Mesendoderm (in vitro differentiated cells): ENCODE data around the gene LIPG.
"Not testable (repeated sequence)": the region's sequence is repeated elsewhere in the genome, so short reads cannot be mapped to it uniquely, and the experiment has no call there.

Experiments used
- DNase-seq: peaks from one replicate; pipeline ENCODE4 v3.0.0; 2013
- H2AK5ac ChIP-seq: 2 replicates; pipeline ENCODE4 v1.6.1; 2013; ENCODE audit warnings: low read length, inconsistent platforms
- H2BK120ac ChIP-seq: 2 replicates; pipeline ENCODE4 v1.6.1; 2013; ENCODE audit warnings: low read depth, mild to moderate bottlenecking, low read length, moderate library complexity, mixed read lengths
- H2BK15ac ChIP-seq: replicated peaks from 2 replicates; pipeline ENCODE4 v1.6.1; 2013; ENCODE audit warnings: low read depth, mild to moderate bottlenecking, moderate library complexity
- H2BK5ac ChIP-seq: 2 replicates; pipeline ENCODE4 v1.6.1; 2013; ENCODE audit warnings: low read length, inconsistent platforms
- H3K18ac ChIP-seq: 2 replicates; pipeline ENCODE4 v1.6.1; 2013; ENCODE audit warnings: mild to moderate bottlenecking, low read length, mixed read lengths
- H3K23ac ChIP-seq: one replicate; pipeline ENCODE4 v1.6.1; 2013; ENCODE audit warnings: low read length
- H3K27ac ChIP-seq: 2 replicates; pipeline ENCODE4 v1.5.1; 2013; ENCODE audit warnings: low read depth, mild to moderate bottlenecking, inconsistent platforms, low read length, moderate library complexity
- H3K27me3 ChIP-seq: 2 replicates; pipeline ENCODE4 v1.6.1; 2013; ENCODE audit warnings: low read length, control low read depth, mild to moderate bottlenecking, inconsistent platforms; ENCODE audit not compliant: insufficient read depth, poor library complexity
- H3K36me3 ChIP-seq: 2 replicates; pipeline ENCODE4 v1.6.1; 2013; ENCODE audit warnings: low read length, inconsistent platforms; ENCODE audit not compliant: control insufficient read depth, insufficient read depth
- H3K4ac ChIP-seq: one replicate; pipeline ENCODE4 v1.6.1; 2013; ENCODE audit warnings: low read depth, mild to moderate bottlenecking, low read length, moderate library complexity
- H3K4me1 ChIP-seq: 2 replicates; pipeline ENCODE4 v1.6.1; 2013; ENCODE audit warnings: low read depth, low read length, inconsistent platforms; ENCODE audit not compliant: control insufficient read depth
- H3K4me2 ChIP-seq: 2 replicates; pipeline ENCODE4 v1.6.1; 2013; ENCODE audit warnings: low read length
- H3K4me3 ChIP-seq: 2 replicates; pipeline ENCODE4 v1.5.1; 2013; ENCODE audit warnings: mild to moderate bottlenecking, low read length
- H3K56ac ChIP-seq: one replicate; pipeline ENCODE4 v1.6.1; 2013; ENCODE audit warnings: low read length
- H3K79me1 ChIP-seq: 2 replicates; pipeline ENCODE4 v1.6.1; 2013; ENCODE audit warnings: low read length, inconsistent platforms
- H3K79me2 ChIP-seq: 2 replicates; pipeline ENCODE4 v1.6.1; 2013; ENCODE audit warnings: mild to moderate bottlenecking, low read length; ENCODE audit not compliant: control insufficient read depth, insufficient read depth
- H3K9ac ChIP-seq: 2 replicates; pipeline ENCODE4 v1.6.1; 2013; ENCODE audit warnings: low read length, inconsistent platforms
- H4K5ac ChIP-seq: one replicate; pipeline ENCODE4 v1.6.1; 2013; ENCODE audit warnings: low read length
- H4K8ac ChIP-seq: one replicate; pipeline ENCODE4 v1.6.1; 2013; ENCODE audit warnings: low read depth, mild to moderate bottlenecking, control low read depth, low read length, moderate library complexity
- WGBS: extraction: QIAGEN DNeasy Blood & Tissue Kit; methylation state at CpG from one replicate; pipeline ENCODE4 v1.1.7; 2013; ENCODE audit warnings: low lambda C conversion rate, missing lambda C conversion rate; ENCODE audit not compliant: insufficient coverage; ENCODE audit errors: extremely low coverage; 5-methylcytosine and 5-hydroxymethylcytosine counted together

LIPG gene

DNA sequence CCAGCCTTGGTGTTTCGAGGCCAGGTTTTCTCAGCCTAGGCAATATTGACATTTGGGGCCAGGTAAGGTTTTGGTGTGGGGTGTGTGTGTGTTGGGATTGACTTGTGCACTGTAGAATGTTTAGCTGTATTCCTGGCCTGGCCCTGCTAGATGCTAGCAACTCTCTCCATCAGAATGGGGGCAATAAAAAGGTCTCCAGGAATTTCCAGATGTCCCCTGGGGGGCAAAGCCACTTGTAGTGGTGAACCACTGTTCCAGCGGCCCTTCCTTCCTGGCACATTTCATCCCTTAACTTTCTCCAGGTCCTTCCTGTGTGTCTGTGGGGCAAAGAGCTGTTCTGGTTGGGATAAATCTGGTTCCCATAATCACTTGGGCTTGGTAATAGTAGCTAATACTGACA, 12.0 kb downstream of the LIPG start:
- Histone ChIP-seq H3K4me1 (no peaks in the 10 kb centered on the region), H2BK5ac (no peak overlapping the region), H3K56ac (no peak overlapping the region), H2AK5ac (no peak overlapping the region), H3K9ac (no peak overlapping the region), H3K36me3 (peaks cover 20% of the 10 kb centered on the region), H2BK15ac (no peak overlapping the region), H3K27me3 (no peaks in the 10 kb centered on the region), H3K18ac (no peak overlapping the region), H2BK120ac (no peak overlapping the region), H3K79me2 (no peaks in the 10 kb centered on the region), H3K79me1 (no peaks in the 10 kb centered on the region), H4K5ac (no peak overlapping the region), H3K4me2 (no peak overlapping the region), H3K23ac (no peak overlapping the region), H4K8ac (no peak overlapping the region), H3K4ac (no peak overlapping the region), H3K4me3 (no peak overlapping the region), H3K27ac (no peak overlapping the region)
- WGBS, result no CpG with 5 or more reads among the region's 2 CpGs
- no peak for DNase-seq

DNA sequence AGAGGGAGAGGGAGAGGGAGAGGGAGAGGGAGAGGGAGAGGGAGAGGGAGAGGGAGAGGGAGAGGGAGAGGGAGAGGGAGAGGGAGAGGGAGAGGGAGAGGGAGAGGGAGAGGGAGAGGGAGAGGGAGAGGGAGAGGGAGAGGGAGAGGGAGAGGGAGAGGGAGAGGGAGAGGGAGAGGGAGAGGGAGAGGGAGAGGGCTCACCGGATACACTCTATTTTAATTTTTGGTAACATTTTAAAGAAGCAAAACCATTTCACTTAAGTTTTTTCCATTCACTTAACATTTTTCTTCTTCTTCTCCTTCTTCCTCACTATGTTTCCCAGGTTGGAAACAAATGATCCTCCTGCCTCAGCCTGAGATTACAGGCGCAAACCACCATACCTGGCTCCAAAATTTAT, 17.2 kb downstream of the LIPG start:
- peaks cover 16% of the 10 kb centered on the region for H3K36me3 ChIP-seq

DNA sequence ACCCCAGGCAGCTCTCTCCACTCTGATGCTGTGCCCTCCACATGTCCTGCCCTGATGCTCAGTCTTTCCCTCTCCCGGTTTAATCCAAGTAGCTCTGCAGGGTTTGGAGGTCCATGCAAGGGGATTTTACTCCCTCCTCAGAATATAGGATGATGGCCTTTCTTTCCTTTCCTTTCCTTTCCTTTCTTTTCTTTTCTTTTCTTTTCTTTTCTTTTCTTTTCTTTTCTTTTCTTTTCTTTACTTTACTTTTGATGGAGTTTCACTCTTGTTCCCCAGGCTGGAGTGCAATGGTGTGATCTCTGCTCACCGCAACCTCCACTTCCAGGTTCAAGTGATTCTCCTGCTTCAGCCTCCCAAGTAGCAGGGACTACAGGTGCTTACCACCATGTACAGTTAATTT, 17.7 kb downstream of the LIPG start:
- not testable (repeated sequence) for H4K8ac ChIP-seq, H3K18ac ChIP-seq, H3K4ac ChIP-seq, H2AK5ac ChIP-seq, H3K79me2 ChIP-seq, H3K9ac ChIP-seq, H2BK15ac ChIP-seq, H3K27me3 ChIP-seq, H3K27ac ChIP-seq, H4K5ac ChIP-seq, H2BK5ac ChIP-seq, H3K56ac ChIP-seq, H3K23ac ChIP-seq, H3K4me1 ChIP-seq, H3K4me3 ChIP-seq, H3K79me1 ChIP-seq, DNase-seq, H2BK120ac ChIP-seq, H3K4me2 ChIP-seq
- H3K36me3 ChIP-seq, result peaks cover 16% of the 10 kb centered on the region
- WGBS, result no CpG with 5 or more reads among the region's 2 CpGs

More for the DNA sequence above, 17.2 kb downstream of the LIPG start:
- H2BK15ac ChIP-seq, H4K5ac ChIP-seq, H3K4me2 ChIP-seq, H3K4ac ChIP-seq, H3K9ac ChIP-seq, H3K56ac ChIP-seq, H3K23ac ChIP-seq, H3K27ac ChIP-seq, H3K4me3 ChIP-seq, H2AK5ac ChIP-seq, H3K79me2 ChIP-seq, DNase-seq, H2BK5ac ChIP-seq, H3K4me1 ChIP-seq, H2BK120ac ChIP-seq, H3K18ac ChIP-seq, H4K8ac ChIP-seq, H3K27me3 ChIP-seq, H3K79me1 ChIP-seq: not testable (repeated sequence)
- no CpG with 5 or more reads among the region's 2 CpGs for WGBS

DNA sequence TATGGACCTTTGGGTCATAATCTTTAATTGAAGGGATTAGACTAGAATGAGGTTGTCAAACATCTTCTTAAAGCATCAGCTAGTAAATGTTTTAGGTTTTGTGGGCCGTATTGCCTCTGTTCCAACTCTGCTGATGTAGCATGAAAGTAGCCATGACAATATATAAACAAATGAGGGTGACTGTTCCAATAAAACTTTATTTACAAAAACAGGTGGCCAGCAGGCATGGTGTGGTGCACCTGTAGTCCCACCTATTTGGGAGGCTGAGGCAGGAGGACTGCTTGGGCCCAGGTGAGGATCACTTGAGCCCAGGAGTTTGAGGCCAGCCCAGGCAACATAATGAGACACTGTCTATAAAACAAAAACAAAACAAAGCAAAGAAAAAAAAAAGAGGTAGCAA, 18.4 kb downstream of the LIPG start:
- Histone ChIP-seq H3K27me3 (no peaks in the 10 kb centered on the region), H3K4me1 (no peaks in the 10 kb centered on the region), H3K4me2 (no peak overlapping the region), H2BK5ac (no peak overlapping the region), H3K56ac (no peak overlapping the region), H3K9ac (no peak overlapping the region), H3K23ac (no peak overlapping the region), H2BK120ac (no peak overlapping the region), H3K18ac (no peak overlapping the region), H3K79me2 (no peaks in the 10 kb centered on the region), H2BK15ac (no peak overlapping the region), H2AK5ac (no peak overlapping the region), H3K27ac (no peak overlapping the region), H3K79me1 (no peaks in the 10 kb centered on the region), H3K4ac (no peak overlapping the region), H4K5ac (no peak overlapping the region), H4K8ac (no peak overlapping the region), H3K4me3 (no peak overlapping the region), H3K36me3 (peaks cover 14% of the 10 kb centered on the region)
- no CpG with 5 or more reads among the region's 1 CpG for WGBS
- DNase-seq, result no peak

DNA sequence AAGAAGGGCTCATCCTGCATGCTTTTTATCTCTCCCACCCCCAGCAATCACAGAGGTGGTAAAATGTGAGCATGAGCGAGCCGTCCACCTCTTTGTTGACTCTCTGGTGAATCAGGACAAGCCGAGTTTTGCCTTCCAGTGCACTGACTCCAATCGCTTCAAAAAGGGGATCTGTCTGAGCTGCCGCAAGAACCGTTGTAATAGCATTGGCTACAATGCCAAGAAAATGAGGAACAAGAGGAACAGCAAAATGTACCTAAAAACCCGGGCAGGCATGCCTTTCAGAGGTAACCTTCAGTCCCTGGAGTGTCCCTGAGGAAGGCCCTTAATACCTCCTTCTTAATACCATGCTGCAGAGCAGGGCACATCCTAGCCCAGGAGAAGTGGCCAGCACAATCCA, 19.5 kb downstream of the LIPG start:
- H3K4ac ChIP-seq, result no peak overlapping the region
- H3K27me3 ChIP-seq, result no peaks in the 10 kb centered on the region
- peaks cover 6% of the 10 kb centered on the region for H3K4me1 ChIP-seq
- no peaks in the 10 kb centered on the region for H3K79me2 ChIP-seq
- H3K36me3 ChIP-seq, result peaks cover 12% of the 10 kb centered on the region
- H3K79me1 ChIP-seq, result no peaks in the 10 kb centered on the region
- H4K5ac ChIP-seq, result no peak overlapping the region
- H3K4me3 ChIP-seq, result no peak overlapping the region
- no peak overlapping the region for H3K56ac ChIP-seq
- DNase-seq, result no peak
- H4K8ac ChIP-seq, result no peak overlapping the region
- H2BK5ac ChIP-seq, result no peak overlapping the region
- no peak overlapping the region for H3K18ac ChIP-seq
- H3K9ac ChIP-seq, result no peak overlapping the region
- no peak overlapping the region for H3K27ac ChIP-seq
- no peak overlapping the region for H2AK5ac ChIP-seq
- H2BK120ac ChIP-seq, result no peak overlapping the region
- no CpG with 5 or more reads among the region's 7 CpGs for WGBS
- H2BK15ac ChIP-seq, result no peak overlapping the region
- H3K4me2 ChIP-seq, result no peak overlapping the region
- H3K23ac ChIP-seq, result no peak overlapping the region

DNA sequence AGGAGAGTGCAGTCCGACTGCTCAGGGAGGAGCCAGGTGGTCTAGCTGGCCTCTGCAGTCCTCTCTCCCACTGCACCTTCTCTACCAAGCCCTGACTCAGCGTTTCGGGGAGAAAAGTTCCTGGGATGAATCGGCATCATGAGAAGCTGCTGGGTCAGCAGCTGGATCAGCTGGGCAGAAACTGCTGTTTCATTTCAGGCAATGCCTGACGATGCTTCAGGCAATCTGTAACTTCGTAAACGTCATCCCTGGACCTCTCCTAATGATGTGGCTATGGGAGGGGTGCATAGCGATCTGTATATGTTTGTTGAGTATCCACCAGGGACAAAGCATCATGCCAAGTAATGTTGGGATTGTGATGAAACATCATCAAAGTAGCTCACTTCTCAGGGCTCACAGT, 20.7 kb downstream of the LIPG start:
- WGBS, result no CpG with 5 or more reads among the region's 8 CpGs
- Histone ChIP-seq H3K18ac (no peak overlapping the region), H2AK5ac (no peak overlapping the region), H3K27ac (no peak overlapping the region), H2BK120ac (no peak overlapping the region), H4K8ac (no peak overlapping the region), H3K36me3 (peaks cover 14% of the 10 kb centered on the region), H3K79me2 (no peaks in the 10 kb centered on the region), H3K4ac (no peak overlapping the region), H2BK5ac (no peak overlapping the region), H4K5ac (no peak overlapping the region), H3K56ac (no peak overlapping the region), H3K23ac (no peak overlapping the region), H3K4me2 (no peak overlapping the region), H3K9ac (no peak overlapping the region), H3K79me1 (no peaks in the 10 kb centered on the region), H3K27me3 (no peaks in the 10 kb centered on the region), H3K4me3 (no peak overlapping the region), H2BK15ac (no peak overlapping the region), H3K4me1 (peaks cover 6% of the 10 kb centered on the region)
- DNase-seq, result no peak
